Lower lobe of right lung (tissue), 2 donors: ENCODE measurements around the gene MPO. TPM values are rescaled to one million over a fixed set of nuclear protein-coding genes. Genes with fewer than 3 reads are reported as not detected.

Experiments
- ATAC-seq, 2 donors: fragments of 200-7000 bp; cut with Tn5 transposase; one replicate each; pipeline ENCODE4 v1.9.1; 2020 to 2022; ENCODE audit warnings: mild to moderate bottlenecking in 2 of 2, moderate library complexity in 2 of 2
- DNase-seq: peaks from one replicate; pipeline ENCODE4 v3.0.0-alpha.2; 2020
- H3K27ac ChIP-seq: fragments of 200-600 bp; one replicate; pipeline ENCODE4 v1.8.0; 2022
- H3K27me3 ChIP-seq: fragments of 200-600 bp; one replicate; pipeline ENCODE4 v1.8.0; 2022; ENCODE audit warnings: low read depth
- H3K36me3 ChIP-seq: fragments of 200-600 bp; one replicate; pipeline ENCODE4 v1.8.0; 2022; ENCODE audit warnings: mild to moderate bottlenecking
- H3K4me1 ChIP-seq: fragments of 200-600 bp; one replicate; pipeline ENCODE4 v1.8.0; 2022
- H3K4me3 ChIP-seq: fragments of 200-600 bp; one replicate; pipeline ENCODE4 v1.8.0; 2022; ENCODE audit warnings: mild to moderate bottlenecking
- H3K9me3 ChIP-seq: fragments of 200-600 bp; one replicate; pipeline ENCODE4 v1.8.0; 2022
- CTCF ChIP-seq: fragments of 200-600 bp; IDR thresholded peaks from one replicate; pipeline ENCODE4 v1.8.0; 2022; ENCODE audit warnings: antibody characterized with exemption, mild to moderate bottlenecking
- intact Hi-C: fragments of 100-400 bp; cut with DNase I; formaldehyde crosslinking; loops from one replicate; pipeline ENCODE4 v1.11.0; 2022
- total RNA-seq: library from RNA; stranded (reverse); fragmentation: NEBNext Ultra II Directional; extraction: Animal tissue kit (Norgen Biotek cat#: 25700); gene quantifications from one replicate; pipeline ENCODE4 v1.2.1, GENCODE V29; 2021
- donor health status: DM: no; HTN: yes; CAD: no; lungs with severe emphysema.

The MPO gene
- total RNA-seq, 1 donor from 2014 or later = 1.1 TPM

DNA sequence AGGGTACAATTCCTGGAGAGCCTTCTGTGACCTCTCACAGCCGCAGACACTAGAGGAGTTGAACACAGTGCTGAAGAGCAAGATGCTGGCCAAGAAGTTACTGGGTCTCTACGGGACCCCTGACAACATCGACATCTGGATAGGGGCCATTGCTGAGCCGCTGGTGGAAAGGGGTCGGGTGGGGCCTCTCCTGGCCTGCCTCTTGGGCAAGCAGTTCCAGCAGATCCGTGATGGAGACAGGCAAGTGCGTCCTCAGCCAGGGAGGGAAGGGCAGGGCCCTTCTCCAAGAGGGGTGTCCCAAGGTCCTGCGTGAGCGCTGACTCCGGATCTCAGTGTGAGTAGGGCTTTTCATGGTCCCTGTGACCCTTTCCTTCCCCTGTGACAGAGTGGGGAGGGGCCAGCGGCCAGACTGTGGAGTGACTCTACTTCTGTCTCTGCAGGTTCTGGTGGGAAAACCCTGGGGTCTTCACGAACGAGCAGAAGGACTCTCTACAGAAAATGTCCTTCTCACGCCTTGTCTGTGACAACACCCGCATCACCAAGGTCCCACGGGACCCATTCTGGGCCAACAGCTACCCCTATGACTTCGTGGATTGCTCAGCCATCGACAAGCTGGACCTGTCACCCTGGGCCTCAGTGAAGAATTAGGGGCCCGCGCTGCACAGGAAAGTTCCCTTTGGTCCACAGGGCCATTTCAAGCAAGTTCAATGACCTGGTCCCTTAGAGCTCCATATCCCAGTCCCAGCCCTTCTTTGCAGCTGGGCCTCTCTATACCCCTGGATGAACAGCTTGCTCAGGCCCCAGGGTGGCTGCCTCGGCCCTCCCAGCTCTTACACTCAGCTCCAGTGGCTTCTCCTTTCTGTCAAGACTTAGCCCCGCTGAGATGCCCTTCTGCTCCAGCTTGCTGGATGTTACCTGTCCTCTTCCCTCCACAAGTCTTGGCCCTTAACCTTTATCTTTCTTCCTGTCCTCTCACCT is 13.1 kb downstream of the MPO start:
- intact Hi-C loops = no loop called here
- no peak overlapping the region for H3K4me3 ChIP-seq
- no peaks in the 10 kb centered on the region for H3K4me1 ChIP-seq
- H3K36me3 ChIP-seq = no peaks in the 10 kb centered on the region
- ATAC-seq (no peak), DNase-seq (no peak)
- no peak overlapping the region for H3K27ac ChIP-seq
- H3K27me3 ChIP-seq = peaks cover 32% of the 10 kb centered on the region
- H3K9me3 ChIP-seq = no peaks in the 10 kb centered on the region
- no peak for TF ChIP-seq CTCF

DNA sequence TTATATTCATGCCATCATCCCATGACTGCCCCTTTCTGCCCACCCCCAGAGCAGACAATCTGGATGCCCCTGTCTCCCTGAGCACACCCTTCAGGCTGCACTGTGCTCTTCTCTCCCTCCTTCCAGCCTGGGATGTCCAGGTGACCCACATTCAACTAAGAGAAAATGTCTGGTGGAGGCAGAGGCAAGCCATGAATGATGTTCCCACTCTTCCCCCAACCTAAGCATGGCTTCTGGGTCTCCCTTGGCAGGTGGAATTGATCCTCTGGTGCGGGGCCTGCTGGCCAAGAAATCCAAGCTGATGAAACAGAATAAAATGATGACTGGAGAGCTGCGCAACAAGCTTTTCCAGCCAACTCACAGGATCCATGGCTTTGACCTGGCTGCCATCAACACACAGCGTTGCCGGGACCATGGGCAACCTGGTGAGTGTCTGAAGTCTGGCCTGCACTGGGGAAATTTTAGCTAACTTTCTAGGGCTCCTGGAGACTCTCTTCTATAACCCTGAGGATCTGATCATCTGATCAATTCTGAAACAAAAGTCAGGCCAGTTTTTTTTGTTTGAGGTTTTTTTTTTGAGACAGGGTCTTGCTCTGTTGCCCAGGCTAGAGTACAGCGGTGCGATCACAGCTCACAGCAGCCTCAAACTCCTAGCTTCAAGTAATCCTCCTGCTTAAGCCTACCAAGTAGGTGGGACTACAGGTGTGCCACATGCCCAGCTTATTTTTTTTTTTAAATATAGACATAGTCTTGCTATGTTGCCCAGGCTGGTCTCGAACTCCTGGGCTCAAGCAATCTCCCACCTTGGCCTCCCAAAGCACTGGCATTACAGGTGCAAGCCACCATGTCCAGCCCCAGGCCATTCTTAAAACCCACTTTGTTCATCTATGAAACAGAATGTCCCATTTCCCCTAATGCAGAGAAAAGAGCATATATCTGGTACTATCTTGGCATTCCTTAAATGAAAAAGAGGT is 14.5 kb downstream of the MPO start:
- TF ChIP-seq CTCF = no peak
- H3K4me3 ChIP-seq = no peak overlapping the region
- no peak overlapping the region for H3K27ac ChIP-seq
- DNase-seq = no peak
- H3K9me3 ChIP-seq = no peaks in the 10 kb centered on the region
- no peaks in the 10 kb centered on the region for H3K36me3 ChIP-seq
- ATAC-seq = no peak
- intact Hi-C loops = no loop called here
- H3K27me3 ChIP-seq = peaks cover 40% of the 10 kb centered on the region
- H3K4me1 ChIP-seq = no peaks in the 10 kb centered on the region

DNA sequence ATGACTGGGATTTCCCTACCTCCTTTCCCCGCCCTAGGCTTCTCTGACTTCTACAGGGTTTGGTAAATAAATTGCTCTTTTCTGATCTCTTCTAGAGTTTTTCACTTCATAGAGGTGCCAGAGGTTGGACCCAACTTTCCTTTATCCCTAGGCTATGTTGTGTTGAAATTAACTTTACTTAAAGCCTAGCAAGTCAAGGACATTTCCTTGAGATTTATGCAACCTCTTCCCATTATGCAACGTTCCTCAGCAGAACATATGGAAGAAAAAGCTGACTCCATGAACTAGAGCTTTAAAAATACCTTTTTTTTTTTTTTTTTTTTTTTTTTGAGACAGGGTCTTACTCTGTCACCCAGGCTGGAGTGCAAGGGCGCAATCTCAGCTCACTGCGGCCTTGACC is 15.5 kb downstream of the MPO start:
- intact Hi-C loops = no loop called here
- TF ChIP-seq CTCF = no peak
- no peak for DNase-seq
- Histone ChIP-seq H3K9me3 (no peaks in the 10 kb centered on the region), H3K4me1 (no peaks in the 10 kb centered on the region), H3K27me3 (peaks cover 49% of the 10 kb centered on the region), H3K27ac (no peak overlapping the region), H3K36me3 (no peaks in the 10 kb centered on the region), H3K4me3 (no peak overlapping the region)
- no peak for ATAC-seq

DNA sequence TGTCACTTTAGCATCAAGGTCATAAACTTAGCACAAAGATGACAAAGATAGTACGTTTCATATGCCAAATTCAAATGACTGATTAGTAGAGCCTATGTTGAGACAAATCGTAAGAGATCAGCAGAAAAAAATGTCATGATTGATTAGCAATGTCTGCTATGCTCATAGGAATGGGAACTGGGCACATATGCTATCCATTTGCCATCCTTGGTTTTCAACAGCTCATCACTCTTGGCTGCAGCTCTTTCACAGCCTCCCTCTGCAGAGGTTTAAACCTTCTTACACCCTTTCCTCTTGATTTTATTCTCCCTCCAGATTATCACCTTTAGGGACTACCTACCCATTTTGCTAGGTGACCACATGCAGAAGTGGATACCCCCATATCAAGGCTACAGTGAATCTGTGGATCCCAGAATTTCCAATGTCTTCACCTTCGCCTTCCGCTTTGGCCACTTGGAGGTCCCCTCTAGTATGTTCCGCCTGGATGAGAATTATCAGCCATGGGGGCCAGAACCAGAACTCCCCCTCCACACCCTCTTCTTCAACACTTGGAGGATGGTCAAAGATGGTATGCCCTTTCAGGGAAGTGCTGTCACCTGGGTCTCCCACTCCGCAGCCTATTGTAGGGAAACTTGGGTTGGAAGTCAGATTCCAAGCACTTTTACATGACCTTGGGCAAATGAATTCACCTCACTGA is 16.2 kb downstream of the MPO start:
- Histone ChIP-seq H3K27ac (no peak overlapping the region), H3K27me3 (peaks cover 56% of the 10 kb centered on the region), H3K4me1 (no peaks in the 10 kb centered on the region), H3K36me3 (no peaks in the 10 kb centered on the region), H3K9me3 (no peaks in the 10 kb centered on the region), H3K4me3 (no peak overlapping the region)
- no peak for TF ChIP-seq CTCF
- DNase-seq = no peak
- no peak for ATAC-seq
- intact Hi-C loops = no loop called here

GRCh38 chr17:58263773-58264172 is 17.0 kb downstream of the MPO start:
- H3K36me3 ChIP-seq = no peaks in the 10 kb centered on the region
- ATAC-seq = no peak
- peaks cover 52% of the 10 kb centered on the region for H3K27me3 ChIP-seq
- no peak overlapping the region for H3K4me3 ChIP-seq
- no peak overlapping the region for H3K27ac ChIP-seq
- no peaks in the 10 kb centered on the region for H3K4me1 ChIP-seq
- no peak for TF ChIP-seq CTCF
- H3K9me3 ChIP-seq = no peaks in the 10 kb centered on the region
- intact Hi-C loops = no loop called here
- no peak for DNase-seq
